ELF-1 (cell line): Measurements from ENCODE around the gene COX6A2.
A peak's percentile ranks its signal among the peaks of the same experiment; 100 is the strongest.

ENCODE experiments used
- DNase-seq: peaks from one replicate; pipeline ENCODE4 v3.0.0-alpha.2; 2016; ENCODE audit warnings: low read depth, low spot score

Gene COX6A2

DNA sequence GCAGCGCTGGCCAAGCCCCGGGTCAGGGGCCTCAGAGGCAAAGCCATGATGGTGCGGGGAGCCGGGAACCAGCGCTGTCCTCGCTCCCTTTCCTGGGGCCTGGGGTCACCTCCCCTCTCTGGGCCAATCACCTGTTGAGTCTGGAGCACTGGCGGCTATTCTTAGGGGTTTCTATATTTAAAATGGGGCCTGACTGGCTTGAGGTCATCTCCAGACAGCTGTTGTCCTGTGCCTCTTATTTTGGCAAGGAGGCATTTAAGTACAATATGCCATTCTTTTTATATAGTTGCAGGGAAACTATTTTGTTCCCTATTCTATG lies at the start of gene COX6A2:
Gene COX6A2, minus strand, starts transcription at position 82 of the 319 bp plus-strand sequence. Its CDS starts 35 bp downstream, at position 47.
- no peak for DNase-seq

DNA sequence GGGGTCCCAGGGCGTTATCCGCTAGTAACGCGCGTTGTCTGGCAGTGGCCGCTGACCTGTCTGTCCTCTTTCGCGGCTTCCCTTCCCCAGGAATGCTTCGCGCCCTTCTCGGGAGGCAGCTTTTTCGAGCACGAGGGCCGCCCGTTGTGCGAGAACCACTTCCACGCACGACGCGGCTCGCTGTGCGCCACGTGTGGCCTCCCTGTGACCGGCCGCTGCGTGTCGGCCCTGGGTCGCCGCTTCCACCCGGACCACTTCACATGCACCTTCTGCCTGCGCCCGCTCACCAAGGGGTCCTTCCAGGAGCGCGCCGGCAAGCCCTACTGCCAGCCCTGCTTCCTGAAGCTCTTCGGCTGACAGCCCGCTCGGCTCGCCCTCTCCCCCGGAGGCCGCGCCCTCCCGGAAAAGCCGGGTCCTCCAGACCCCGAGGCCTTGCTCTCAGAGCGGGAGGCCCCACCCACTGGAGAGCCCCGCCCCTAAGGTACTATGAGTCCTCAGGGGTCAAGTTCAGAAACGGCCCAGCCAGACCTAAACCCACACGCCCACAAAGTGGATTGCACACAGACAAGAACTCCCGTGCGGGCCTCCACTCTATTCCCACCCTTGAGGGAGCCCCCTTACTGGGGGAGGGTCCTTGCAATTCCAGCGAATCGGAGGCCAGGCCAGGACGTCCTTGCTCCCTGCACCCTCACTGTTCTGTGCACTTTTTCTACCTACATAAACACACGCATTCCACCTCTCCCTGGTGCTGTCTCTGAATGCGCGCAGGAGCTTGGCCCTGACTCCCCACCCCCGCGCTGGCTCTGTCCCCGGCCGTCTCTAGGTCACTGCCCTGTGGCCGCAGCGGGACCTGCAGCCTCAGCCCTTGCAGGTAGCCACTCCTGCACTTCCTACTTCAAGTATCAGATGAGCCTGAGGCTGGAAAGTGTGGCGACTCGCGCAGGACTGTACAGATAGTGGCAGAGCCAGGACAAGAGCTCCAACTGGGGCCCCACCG lies 49.4 kb upstream of the COX6A2 start:
- peak; percentile 81 for DNase-seq

DNA sequence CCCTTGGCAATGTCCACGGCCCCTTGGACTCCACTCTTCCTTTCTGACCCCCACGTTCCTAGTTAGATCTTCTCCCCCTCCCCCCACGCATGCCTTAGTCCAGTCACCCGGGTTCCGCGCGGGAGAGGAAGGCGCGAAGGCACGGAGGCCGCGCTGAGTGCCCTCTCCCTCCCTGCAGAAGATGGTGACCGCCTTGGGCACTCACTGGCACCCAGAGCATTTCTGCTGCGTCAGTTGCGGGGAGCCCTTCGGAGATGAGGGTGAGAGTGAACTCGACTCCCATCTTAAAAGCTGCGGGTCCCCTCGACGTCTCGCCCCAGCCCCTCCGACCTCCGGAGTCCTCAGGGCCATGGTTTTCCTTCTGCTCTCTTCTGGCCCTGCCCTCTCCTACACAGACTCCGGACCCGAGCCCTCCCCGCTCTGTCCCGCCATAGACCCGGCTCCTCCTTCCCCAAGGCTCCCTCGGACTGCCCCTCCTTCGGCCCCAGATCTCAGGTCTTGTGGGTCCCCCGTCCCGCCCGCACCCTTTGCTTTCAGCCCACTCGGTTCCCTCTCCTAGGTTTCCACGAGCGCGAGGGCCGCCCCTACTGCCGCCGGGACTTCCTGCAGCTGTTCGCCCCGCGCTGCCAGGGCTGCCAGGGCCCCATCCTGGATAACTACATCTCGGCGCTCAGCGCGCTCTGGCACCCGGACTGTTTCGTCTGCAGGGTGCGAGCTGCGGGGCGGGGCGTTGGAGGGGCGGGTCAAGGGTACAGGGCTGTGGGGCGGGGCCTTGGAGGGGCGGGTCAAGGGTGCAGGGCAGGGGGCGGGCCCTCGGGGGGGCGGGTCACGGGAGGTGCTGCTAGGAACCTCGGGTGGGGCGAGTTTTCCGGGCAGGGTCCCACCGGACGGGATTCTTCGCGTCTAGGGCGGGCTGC lies 48.4 kb upstream of the COX6A2 start:
- DNase-seq = no peak

GRCh38 chr16:31475946-31476302 lies 47.8 kb upstream of the COX6A2 start:
- no peak for DNase-seq

DNA sequence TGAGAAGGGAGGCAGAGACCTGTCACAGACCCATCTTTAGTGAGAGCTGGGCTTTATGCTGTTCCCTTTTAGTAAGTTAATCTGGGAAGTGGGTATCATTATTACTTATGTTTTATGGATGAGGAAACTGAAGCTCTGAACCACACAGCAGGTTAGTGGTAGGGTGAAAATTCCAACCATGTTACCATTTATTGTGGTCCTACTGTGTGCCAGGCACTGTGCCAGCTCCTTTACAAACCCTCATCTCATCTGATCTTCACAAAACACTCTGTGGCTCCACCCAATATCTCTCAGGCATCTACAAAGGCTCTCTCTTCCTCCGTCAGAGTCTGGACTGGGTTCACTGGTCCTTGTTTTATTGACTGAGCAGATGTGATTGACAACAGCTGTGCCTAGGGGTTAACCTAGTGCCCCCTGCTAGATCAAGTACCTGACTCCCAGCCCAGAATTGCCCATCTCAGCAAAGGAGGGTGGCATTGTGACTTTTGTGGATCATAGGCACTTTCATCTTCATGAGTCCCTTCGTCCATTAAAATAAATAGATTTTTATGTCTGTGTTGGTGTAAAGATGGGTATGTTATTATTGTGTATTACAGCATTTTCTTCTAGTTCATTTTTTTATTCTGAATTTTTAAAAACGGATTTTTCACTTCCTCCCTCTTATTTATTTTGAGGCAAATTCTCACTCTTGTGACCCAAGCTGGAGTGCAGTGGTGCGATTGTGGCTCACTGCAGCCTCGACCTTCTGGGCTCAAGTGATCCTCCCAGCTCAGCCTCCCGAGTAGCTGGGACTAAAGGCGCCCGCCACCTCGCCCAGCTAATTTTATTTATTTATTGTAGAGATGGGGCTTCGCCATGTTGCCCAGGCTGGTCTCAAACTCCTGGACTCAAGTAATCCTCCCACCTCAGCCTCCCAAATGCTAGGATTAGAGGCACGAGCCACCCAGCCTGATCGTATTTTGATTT lies 46.9 kb upstream of the COX6A2 start:
- no peak for DNase-seq

DNA sequence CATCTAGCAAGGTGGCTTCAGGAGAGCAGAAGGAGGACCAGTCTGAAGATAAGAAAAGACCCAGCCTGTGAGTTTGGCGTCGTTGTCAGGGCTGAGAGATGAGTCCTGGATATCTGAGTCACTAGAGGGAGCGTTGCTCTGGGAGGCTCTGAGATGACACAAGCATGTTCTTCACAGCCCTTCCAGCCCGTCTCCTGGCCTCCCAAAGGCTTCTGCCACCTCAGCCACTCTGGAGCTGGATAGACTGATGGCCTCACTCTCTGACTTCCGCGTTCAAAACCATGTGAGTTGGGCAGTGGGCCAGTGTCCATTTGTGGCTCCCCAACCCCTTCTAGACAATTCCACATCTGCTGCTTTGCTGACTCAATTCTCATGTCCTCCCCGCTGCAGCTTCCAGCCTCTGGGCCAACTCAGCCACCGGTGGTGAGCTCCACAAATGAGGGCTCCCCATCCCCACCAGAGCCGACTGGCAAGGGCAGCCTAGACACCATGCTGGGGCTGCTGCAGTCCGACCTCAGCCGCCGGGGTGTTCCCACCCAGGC lies 46.1 kb upstream of the COX6A2 start:
- DNase-seq = no peak

DNA sequence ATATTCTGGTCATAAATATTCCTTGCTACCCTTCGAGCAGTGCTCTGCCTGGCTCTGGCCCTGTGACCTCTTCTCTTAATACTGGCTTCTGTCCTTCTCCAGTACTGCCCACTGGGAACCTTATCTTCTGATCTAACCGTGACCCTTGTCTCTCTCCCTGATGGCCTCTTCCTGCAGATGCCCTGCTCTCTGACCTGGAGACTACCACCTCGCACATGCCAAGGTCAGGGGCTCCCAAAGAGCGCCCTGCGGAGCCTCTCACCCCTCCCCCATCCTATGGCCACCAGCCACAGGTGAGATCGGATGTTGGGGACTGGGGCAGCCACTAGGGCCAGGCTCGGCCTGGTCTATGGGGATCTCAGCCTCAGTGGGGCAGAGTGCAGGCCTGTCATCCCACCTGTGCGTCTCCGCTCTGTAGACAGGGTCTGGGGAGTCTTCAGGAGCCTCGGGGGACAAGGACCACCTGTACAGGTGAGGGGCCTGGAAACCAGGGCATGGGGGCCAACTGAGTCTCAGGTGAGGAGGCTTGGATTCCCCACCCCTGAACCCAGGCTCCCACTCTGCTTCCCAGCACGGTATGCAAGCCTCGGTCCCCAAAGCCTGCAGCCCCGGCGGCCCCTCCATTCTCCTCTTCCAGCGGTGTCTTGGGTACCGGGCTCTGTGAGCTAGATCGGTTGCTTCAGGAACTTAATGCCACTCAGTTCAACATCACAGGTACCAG lies 45.3 kb upstream of the COX6A2 start:
- no peak for DNase-seq

GRCh38 chr16:31472709-31473203 lies 44.6 kb upstream of the COX6A2 start:
- peak; percentile 86 for DNase-seq

- no peak for DNase-seq
Observed at GRCh38 chr16:31471875-31472708, 43.9 kb upstream of the COX6A2 start, which contains the start of gene TGFB1I1. TSS of gene TGFB1I1 (plus strand) at chr16:31472152. CDS start at chr16:31472189, 37 bp downstream.

DNA sequence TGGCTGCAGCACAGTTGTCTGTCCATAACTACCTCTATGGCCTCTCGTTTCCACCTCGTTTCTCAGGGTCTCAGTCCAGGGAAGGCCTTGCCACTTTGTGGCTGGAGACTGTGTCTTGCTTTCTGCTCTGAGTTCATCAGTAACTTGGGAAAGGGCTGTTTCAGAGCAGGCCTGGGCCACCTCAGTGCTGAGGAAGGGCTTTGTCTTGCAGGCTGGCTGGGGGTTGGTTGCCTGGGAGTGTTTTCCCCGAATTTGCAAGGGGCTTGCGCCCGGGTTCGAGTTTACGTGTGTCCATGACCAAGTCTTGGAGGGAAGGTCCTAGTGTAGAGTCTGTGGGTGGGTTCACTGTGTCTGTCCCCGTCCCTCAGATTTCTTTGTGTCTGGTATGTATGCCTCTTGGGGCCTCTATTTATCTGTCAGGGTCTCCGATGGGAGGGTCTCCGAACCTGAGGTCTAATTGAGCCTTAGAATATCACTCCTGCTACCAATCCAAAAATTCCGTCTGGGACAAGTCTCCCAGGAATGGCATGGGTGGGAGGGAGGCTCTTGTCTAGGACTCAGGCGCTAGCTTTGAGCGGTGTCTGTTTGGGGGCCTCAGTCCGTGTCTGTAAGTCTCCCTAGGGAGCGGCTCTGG lies 43.2 kb upstream of the COX6A2 start:
- DNase-seq = no peak

DNA sequence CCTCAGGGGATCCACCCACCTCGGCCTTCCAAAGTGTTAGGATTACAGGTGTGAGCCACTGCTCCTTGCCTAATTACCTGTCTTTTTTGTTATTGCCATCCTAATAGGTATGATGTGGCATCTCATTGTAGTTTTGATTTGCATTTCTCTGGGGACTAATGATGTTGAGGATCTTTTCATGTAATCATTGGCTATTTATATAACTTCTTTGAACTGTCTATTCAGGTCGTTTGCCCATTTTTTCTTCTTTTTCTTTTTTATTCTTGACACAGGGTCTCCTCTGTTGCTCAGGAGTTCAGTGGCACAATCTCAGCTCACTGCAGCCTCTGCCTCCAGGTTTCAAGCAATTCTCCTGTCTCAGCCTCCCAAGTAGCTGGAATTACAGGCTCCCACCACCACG lies 42.5 kb upstream of the COX6A2 start:
- no peak for DNase-seq

GRCh38 chr16:31467858-31468257 lies 39.7 kb upstream of the COX6A2 start:
- DNase-seq = no peak

DNA sequence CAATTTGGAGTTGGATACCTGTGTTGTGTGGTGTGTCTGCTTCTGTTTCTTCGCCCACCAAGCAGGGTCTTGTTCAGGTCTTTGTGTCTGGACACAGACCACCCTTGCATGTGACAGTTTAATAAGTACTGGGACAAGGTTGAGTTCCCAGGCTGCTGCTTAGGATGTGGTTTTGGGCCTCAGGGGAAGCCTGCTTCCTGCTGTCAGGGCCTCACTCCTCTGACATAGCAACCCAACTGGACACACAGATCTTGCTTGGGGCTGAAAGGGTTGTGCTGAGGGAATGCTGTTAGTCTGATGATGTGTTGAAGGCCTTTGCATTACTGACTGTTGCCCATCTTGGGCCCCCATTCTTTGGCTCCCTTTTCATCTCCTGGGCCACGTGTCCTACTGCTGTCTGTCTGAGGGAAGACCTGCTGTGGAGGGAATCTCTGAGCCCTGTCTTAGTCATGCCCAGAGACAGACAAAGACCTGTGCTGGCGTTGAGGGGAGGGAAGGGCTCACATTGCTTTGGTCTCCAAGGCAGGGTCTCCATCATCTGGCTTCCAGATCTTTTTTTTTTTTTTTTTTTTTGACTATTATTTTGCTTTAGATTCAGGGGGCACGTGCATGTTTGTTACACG lies 39.1 kb upstream of the COX6A2 start:
- no peak for DNase-seq

DNA sequence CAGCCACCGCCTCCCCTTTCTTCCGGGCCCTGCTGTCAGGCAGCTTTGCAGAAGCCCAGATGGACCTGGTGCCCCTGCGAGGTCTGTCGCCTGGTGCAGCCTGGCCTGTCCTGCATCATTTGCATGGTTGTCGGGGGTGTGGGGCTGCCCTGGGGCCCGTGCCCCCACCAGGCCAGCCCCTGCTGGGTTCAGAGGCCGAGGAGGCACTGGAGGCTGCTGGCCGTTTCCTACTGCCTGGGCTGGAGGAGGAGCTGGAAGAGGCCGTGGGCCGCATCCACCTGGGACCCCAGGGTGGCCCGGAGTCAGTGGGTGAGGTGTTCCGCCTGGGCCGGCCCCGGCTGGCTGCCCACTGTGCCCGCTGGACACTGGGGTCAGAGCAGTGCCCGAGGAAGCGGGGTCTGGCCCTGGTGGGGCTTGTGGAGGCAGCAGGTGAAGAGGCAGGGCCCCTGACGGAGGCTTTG lies 38.3 kb upstream of the COX6A2 start:
- DNase-seq = no peak

DNA sequence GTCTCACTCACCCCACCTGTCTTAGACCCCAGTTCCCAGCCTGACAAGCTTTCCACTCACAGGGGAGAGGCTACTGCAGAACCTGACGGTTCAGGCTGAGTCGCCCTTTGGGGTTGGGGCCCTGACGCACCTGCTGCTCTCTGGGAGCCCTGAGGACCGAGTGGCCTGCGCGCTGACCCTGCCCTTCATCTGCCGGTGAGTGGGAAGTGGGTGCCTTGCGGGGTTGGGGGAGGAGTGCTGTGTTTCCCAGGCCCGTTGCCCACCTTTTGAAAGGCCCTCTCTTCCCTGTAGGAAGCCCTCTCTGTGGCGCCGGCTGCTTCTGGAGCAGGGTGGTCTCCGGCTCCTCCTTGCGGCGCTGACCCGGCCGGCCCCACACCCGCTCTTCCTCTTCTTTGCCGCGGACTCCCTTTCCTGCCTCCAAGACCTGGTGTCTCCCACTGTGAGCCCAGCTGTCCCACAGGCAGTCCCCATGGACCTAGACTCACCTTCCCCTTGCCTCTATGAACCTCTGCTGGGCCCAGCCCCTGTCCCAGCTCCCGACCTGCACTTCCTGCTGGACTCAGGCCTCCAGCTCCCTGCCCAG lies 37.7 kb upstream of the COX6A2 start:
- no peak for DNase-seq

DNA sequence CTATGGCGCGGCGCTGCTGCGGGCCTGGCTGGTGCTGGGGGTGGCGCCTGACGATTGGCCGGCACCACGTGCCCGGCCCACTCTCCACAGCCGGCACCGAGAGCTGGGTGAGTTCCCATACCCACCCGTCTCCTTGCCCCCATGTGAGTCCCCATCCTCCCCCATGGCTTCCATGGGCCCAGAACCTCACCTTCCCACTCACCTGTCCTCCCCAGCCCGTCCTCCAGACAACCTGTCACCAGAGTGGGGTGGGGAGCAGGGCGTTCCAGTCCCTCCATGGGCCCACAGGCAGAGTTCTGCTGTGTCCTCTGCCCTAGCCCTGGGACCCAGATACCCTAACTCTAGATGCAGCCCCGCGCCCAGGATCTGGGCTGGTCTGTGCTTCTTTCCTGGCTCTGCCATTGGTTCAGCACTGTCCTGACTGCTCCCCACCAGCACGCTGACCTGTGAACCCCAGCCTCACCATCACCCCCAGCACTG lies 36.7 kb upstream of the COX6A2 start:
- DNase-seq = no peak

GRCh38 chr16:31464348-31464769 lies 36.2 kb upstream of the COX6A2 start:
- DNase-seq = no peak
